Measurements from ENCODE around the gene PRDM5.

PRDM5 gene

GRCh38 chr4:120728892-120729675 lies 193.4 kb downstream of the PRDM5 start:
- TF ChIP-seq POLR2AphosphoS5 (IDR thresholded peaks at IDR 0.05; ENCODE audit: low read depth, low read length) = no peak

- no peak for TF ChIP-seq FOXP2 (optimal IDR thresholded peaks at IDR 0.05; ENCODE audit: borderline replicate concordance, extremely low read depth, extremely low read length, insufficient read depth)
- no peak for TF ChIP-seq REST (IDR thresholded peaks at IDR 0.05; ENCODE audit: insufficient read depth in 1 of 2, low read depth in 2 of 2, low read length in 2 of 2)
- TF ChIP-seq POLR2AphosphoS5 (IDR thresholded peaks at IDR 0.05; ENCODE audit: low read depth, low read length) = no peak
- TF ChIP-seq SIN3A (IDR thresholded peaks at IDR 0.05; ENCODE audit: borderline replicate concordance, insufficient read depth, low read length) = no peak
- no peak for TF ChIP-seq TAF1 (IDR thresholded peaks at IDR 0.05; ENCODE audit: borderline replicate concordance, insufficient read depth, low read length)
Observed at GRCh38 chr4:120725639-120726580, 196.6 kb downstream of the PRDM5 start.

- no peak for TF ChIP-seq REST (IDR thresholded peaks at IDR 0.05; ENCODE audit: insufficient read depth in 1 of 2, low read depth in 2 of 2, low read length in 2 of 2)
- TF ChIP-seq FOXP2 (optimal IDR thresholded peaks at IDR 0.05; ENCODE audit: borderline replicate concordance, extremely low read depth, extremely low read length, insufficient read depth) = no peak
- TF ChIP-seq POLR2AphosphoS5 (IDR thresholded peaks at IDR 0.05; ENCODE audit: low read depth, low read length) = no peak
- TF ChIP-seq TAF1 (IDR thresholded peaks at IDR 0.05; ENCODE audit: borderline replicate concordance, insufficient read depth, low read length) = no peak
Observed at GRCh38 chr4:120724656-120725055, 197.9 kb downstream of the PRDM5 start.

GRCh38 chr4:120723986-120724385 lies 198.5 kb downstream of the PRDM5 start:
- no peak for TF ChIP-seq POLR2AphosphoS5 (IDR thresholded peaks at IDR 0.05; ENCODE audit: low read depth, low read length)
- no peak for TF ChIP-seq FOXP2 (optimal IDR thresholded peaks at IDR 0.05; ENCODE audit: borderline replicate concordance, extremely low read depth, extremely low read length, insufficient read depth)
- no peak for TF ChIP-seq SIN3A (IDR thresholded peaks at IDR 0.05; ENCODE audit: borderline replicate concordance, insufficient read depth, low read length)
- no peak for TF ChIP-seq TAF1 (IDR thresholded peaks at IDR 0.05; ENCODE audit: borderline replicate concordance, insufficient read depth, low read length)
- no peak for TF ChIP-seq REST (IDR thresholded peaks at IDR 0.05; ENCODE audit: insufficient read depth in 1 of 2, low read depth in 2 of 2, low read length in 2 of 2)

GRCh38 chr4:120723105-120723504 lies 199.4 kb downstream of the PRDM5 start:
- TF ChIP-seq REST (IDR thresholded peaks at IDR 0.05; ENCODE audit: insufficient read depth in 1 of 2, low read depth in 2 of 2, low read length in 2 of 2) (no peak), TAF1 (IDR thresholded peaks at IDR 0.05; ENCODE audit: borderline replicate concordance, insufficient read depth, low read length) (no peak), FOXP2 (optimal IDR thresholded peaks at IDR 0.05; ENCODE audit: borderline replicate concordance, extremely low read depth, extremely low read length, insufficient read depth) (no peak), POLR2AphosphoS5 (IDR thresholded peaks at IDR 0.05; ENCODE audit: low read depth, low read length) (no peak), SIN3A (IDR thresholded peaks at IDR 0.05; ENCODE audit: borderline replicate concordance, insufficient read depth, low read length) (no peak)
